IMR-90 (cell line): ENCODE results near the gene THRB. TPM values are rescaled to one million over a fixed set of nuclear protein-coding genes. Genes with fewer than 3 reads are reported as not detected.

Experiments
- ATAC-seq: fragments of 200-7000 bp; cut with Tn5 transposase; 2 replicates; pipeline ENCODE4 v1.9.1; 2020; ENCODE audit warnings: low read depth, mild to moderate bottlenecking, moderate library complexity
- BruUV-seq: library from RNA; stranded (reverse); fragments of 400-500 nt; replicated peaks from 2 replicates; lab custom pipeline; 2021; lab: Mats Ljungman, UMichigan
- CTCF ChIA-PET: fragments of 300-600 bp; formaldehyde crosslinking; extraction: SDS; loops from one replicate; lab custom pipeline; 2021; ENCODE audit warnings: antibody characterized with exemption; lab: Yijun Ruan, JAX
- POLR2A ChIA-PET: fragments of 300-600 bp; sonication (Branson Sonifier 250); formaldehyde crosslinking; loops from one replicate; lab custom pipeline; 2022; ENCODE audit warnings: antibody characterized with exemption; ENCODE audit not compliant: unreplicated experiment; lab: Charles Lee
- DNase-seq: peaks from one replicate; pipeline ENCODE4 v3.0.0; 2013
- H2AFZ ChIP-seq: replicated peaks from 2 replicates; pipeline ENCODE3; 2013; ENCODE audit warnings: low read length, mild to moderate bottlenecking; ENCODE audit not compliant: poor library complexity
- H2AK5ac ChIP-seq: 2 replicates; pipeline ENCODE4 v1.6.1; 2013; ENCODE audit warnings: low read depth, low read length, inconsistent platforms
- H2AK9ac ChIP-seq: replicated peaks from 2 replicates; pipeline ENCODE3; 2013; ENCODE audit warnings: mild to moderate bottlenecking, low read depth, low read length, moderate library complexity; ENCODE audit not compliant: poor library complexity
- H2BK120ac ChIP-seq: 2 replicates; pipeline ENCODE4 v1.6.1; 2013; ENCODE audit warnings: low read depth, low read length, inconsistent platforms
- H2BK15ac ChIP-seq: 3 replicates; pipeline ENCODE4 v1.6.1; 2013; ENCODE audit warnings: low read depth, low read length, inconsistent platforms
- H2BK20ac ChIP-seq: 2 replicates; pipeline ENCODE4 v1.6.1; 2013; ENCODE audit warnings: low read depth, mild to moderate bottlenecking, inconsistent platforms, low read length, moderate library complexity
- H2BK5ac ChIP-seq: 2 replicates; pipeline ENCODE4 v1.6.1; 2013; ENCODE audit warnings: mild to moderate bottlenecking, low read depth, low read length, inconsistent platforms; ENCODE audit not compliant: poor library complexity, severe bottlenecking
- H3K14ac ChIP-seq: replicated peaks from 2 replicates; pipeline ENCODE4 v1.6.1; 2013; ENCODE audit warnings: low read depth, low read length, inconsistent platforms
- H3K18ac ChIP-seq: 2 replicates; pipeline ENCODE4 v1.6.1; 2013; ENCODE audit warnings: low read depth, low read length, control low read depth
- H3K23ac ChIP-seq: 2 replicates; pipeline ENCODE4 v1.6.1; 2013; ENCODE audit warnings: low read depth, low read length, inconsistent platforms
- H3K27ac ChIP-seq: 2 replicates; pipeline ENCODE4 v1.5.1; 2013; ENCODE audit warnings: mild to moderate bottlenecking, control low read depth, low read length; ENCODE audit not compliant: insufficient read depth
- H3K27me3 ChIP-seq: 2 replicates; pipeline ENCODE4 v1.6.1; 2013; ENCODE audit warnings: low read length; ENCODE audit not compliant: control insufficient read depth, insufficient read depth
- H3K36me3 ChIP-seq: 2 replicates; pipeline ENCODE4 v1.6.1; 2013; ENCODE audit warnings: low read length, mixed read lengths; ENCODE audit not compliant: control insufficient read depth, insufficient read depth
- H3K4ac ChIP-seq: 2 replicates; pipeline ENCODE4 v1.6.1; 2013; ENCODE audit warnings: low read depth, low read length, inconsistent platforms
- H3K4me1 ChIP-seq: 2 replicates; pipeline ENCODE4 v1.6.1; 2013; ENCODE audit warnings: low read length, mixed read lengths; ENCODE audit not compliant: control insufficient read depth, insufficient read depth
- H3K4me2 ChIP-seq: 2 replicates; pipeline ENCODE4 v1.6.1; 2013; ENCODE audit warnings: low read depth, mild to moderate bottlenecking, control low read depth, low read length, moderate library complexity
- H3K4me3 ChIP-seq: 2 replicates; pipeline ENCODE4 v1.5.1; 2013; ENCODE audit warnings: low read depth, mild to moderate bottlenecking, control low read depth, low read length, moderate library complexity; ENCODE audit not compliant: insufficient read depth
- H3K56ac ChIP-seq: 2 replicates; pipeline ENCODE4 v1.6.1; 2013; ENCODE audit warnings: low read length, inconsistent platforms; ENCODE audit not compliant: insufficient read depth; ENCODE audit errors: extremely low read depth
- H3K79me1 ChIP-seq, 2 experiments: 2 replicates each; pipeline ENCODE4 v1.6.1; 2013; ENCODE audit warnings: low read length in 2 of 2, inconsistent platforms in 1 of 2, low read depth in 1 of 2
- H3K9ac ChIP-seq: 2 replicates; pipeline ENCODE4 v1.6.1; 2013; ENCODE audit warnings: low read depth, low read length, control low read depth
- H3K9me1 ChIP-seq: 2 replicates; pipeline ENCODE4 v1.6.1; 2013; ENCODE audit warnings: low read length, inconsistent platforms; ENCODE audit not compliant: insufficient read depth
- H3K9me3 ChIP-seq: 2 replicates; pipeline ENCODE4 v1.6.1; 2013; ENCODE audit warnings: low read length; ENCODE audit not compliant: control insufficient read depth, insufficient read depth
- H4K20me1 ChIP-seq: 2 replicates; pipeline ENCODE4 v1.6.1; 2013; ENCODE audit warnings: low read length, inconsistent platforms; ENCODE audit not compliant: insufficient read depth
- H4K5ac ChIP-seq: 2 replicates; pipeline ENCODE4 v1.6.1; 2013; ENCODE audit warnings: mild to moderate bottlenecking, low read depth, low read length, control low read depth
- H4K8ac ChIP-seq, 2 experiments: 2 replicates each; pipeline ENCODE4 v1.6.1; 2013; ENCODE audit warnings: low read depth in 2 of 2, low read length in 2 of 2, control low read depth in 1 of 2, inconsistent platforms in 1 of 2
- H4K91ac ChIP-seq: 2 replicates; pipeline ENCODE4 v1.6.1; 2013; ENCODE audit warnings: low read depth, low read length, inconsistent platforms; ENCODE audit not compliant: insufficient read depth
- FOS ChIP-seq: fragments of 150-350 bp; IDR thresholded peaks from 2 replicates; pipeline ENCODE4 v1.6.1; 2016; ENCODE audit warnings: low read depth, low read length
- MAFK ChIP-seq: IDR thresholded peaks from 2 replicates; pipeline ENCODE4 v1.6.1; 2012; ENCODE audit warnings: low read depth, low read length, improper control_type of control experiment
- MXI1 ChIP-seq: IDR thresholded peaks from 2 replicates; pipeline ENCODE4 v1.6.1; 2012; ENCODE audit warnings: low read depth, mild to moderate bottlenecking, low read length, moderate library complexity, borderline replicate concordance
- NFE2L2 ChIP-seq: fragments of 150-350 bp; IDR thresholded peaks from 2 replicates; pipeline ENCODE4 v1.6.1; 2016; ENCODE audit warnings: low read depth, mild to moderate bottlenecking, low read length
- RAD21 ChIP-seq: IDR thresholded peaks from 2 replicates; pipeline ENCODE4 v1.6.1; 2012; ENCODE audit warnings: low read length, improper control_type of control experiment
- SMC3 ChIP-seq: fragments of 150-350 bp; IDR thresholded peaks from 2 replicates; pipeline ENCODE4 v1.6.1; 2016; ENCODE audit warnings: low read depth, mild to moderate bottlenecking, antibody characterized with exemption, low read length, moderate library complexity
- WGBS, 2 experiments: methylation state at CpG; one replicate each; pipeline versions ENCODE4 v1.1.5 to v1.1.7; 2013; ENCODE audit warnings: missing lambda C conversion rate in 2 of 2; ENCODE audit not compliant: insufficient read length in 1 of 2; ENCODE audit errors: extremely low coverage in 2 of 2; 5-methylcytosine and 5-hydroxymethylcytosine counted together
- dilution Hi-C: fragments of 300-500 bp; cut with HindIII; formaldehyde crosslinking; loops from one replicate; pipeline ENCODE4 v1.14.3; 2018; ENCODE audit warnings: low sequenced_read_pairs; ENCODE audit not compliant: unreplicated experiment
- in situ Hi-C: fragments of 300-500 bp; cut with MboI; formaldehyde crosslinking; loops from 3 replicates; pipeline ENCODE4 v1.14.3; 2019; ENCODE audit warnings: low sequenced_read_pairs, inconsistent platforms, mixed read lengths
- intact Hi-C: fragments of 100-400 bp; cut with micrococcal nuclease; formaldehyde crosslinking; loops from 2 replicates; pipeline ENCODE4 v1.10.0; 2022
- polyA plus RNA-seq, 3 experiments: library from polyadenylated mRNA; depleted of rRNA; stranded (reverse); fragments of >200 nt; gene quantifications; 2 replicates each; pipeline ENCODE4 v1.2.3, GENCODE V29; 2012; ENCODE audit warnings: low replicate concordance in 1 of 3
- total RNA-seq: library from RNA; depleted of rRNA; stranded (reverse); fragments of >200 nt; gene quantifications from 2 replicates; pipeline ENCODE4 v1.2.3, GENCODE V29; 2012
- TF ChIP-seq, protein P1 (sequence below): fragments of 150-350 bp; IDR thresholded peaks from 2 replicates; pipeline ENCODE4 v1.6.1; 2017; ENCODE audit warnings: mild to moderate bottlenecking, antibody characterized with exemption, low read length, low read depth

Gene THRB
- total and polyA plus RNA-seq, 2 of the 4 experiments (the other 2 are of a cell fraction), result under 0.01 TPM; not detected in 1

- no peak for TF ChIP-seq MXI1
- TF ChIP-seq FOS, result no peak
- no peak for TF ChIP-seq NFE2L2
- no peak for TF ChIP-seq SMC3
- TF ChIP-seq, protein P1, sequence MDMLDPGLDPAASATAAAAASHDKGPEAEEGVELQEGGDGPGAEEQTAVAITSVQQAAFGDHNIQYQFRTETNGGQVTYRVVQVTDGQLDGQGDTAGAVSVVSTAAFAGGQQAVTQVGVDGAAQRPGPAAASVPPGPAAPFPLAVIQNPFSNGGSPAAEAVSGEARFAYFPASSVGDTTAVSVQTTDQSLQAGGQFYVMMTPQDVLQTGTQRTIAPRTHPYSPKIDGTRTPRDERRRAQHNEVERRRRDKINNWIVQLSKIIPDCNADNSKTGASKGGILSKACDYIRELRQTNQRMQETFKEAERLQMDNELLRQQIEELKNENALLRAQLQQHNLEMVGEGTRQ, result no peak
- TF ChIP-seq MAFK, result no peak
- no peak for TF ChIP-seq RAD21
- Histone ChIP-seq H3K9ac (no peak overlapping the region), H3K56ac (no peak overlapping the region), H4K91ac (no peak overlapping the region), H3K4me1 (no peaks in the 10 kb centered on the region), H2BK120ac (no peak overlapping the region), H4K20me1 (no peaks in the 10 kb centered on the region), H3K4me2 (no peak overlapping the region), H4K5ac (no peak overlapping the region), H2AK9ac (no peak overlapping the region), H3K36me3 (no peaks in the 10 kb centered on the region), H3K79me1 (no peaks in the 10 kb centered on the region), H2BK15ac (no peak overlapping the region), H2AK5ac (no peak overlapping the region), H2BK5ac (no peak overlapping the region), H3K4me3 (no peak overlapping the region), H3K9me3 (no peaks in the 10 kb centered on the region), H3K14ac (no peak overlapping the region), H2BK20ac (no peak overlapping the region), H3K27me3 (no peaks in the 10 kb centered on the region), H3K27ac (no peak overlapping the region), H4K8ac (no peak overlapping the region), H3K18ac (no peak overlapping the region), H2AFZ (no peak overlapping the region), H3K23ac (no peak overlapping the region), H3K9me1 (no peaks in the 10 kb centered on the region), H3K4ac (no peak overlapping the region)
- intact Hi-C loops (no loop called here), in situ Hi-C loops (no loop called here), dilution Hi-C loops (no loop called here)
- DNase-seq (no peak), ATAC-seq (no peak)
- WGBS, 2 experiments, result 100% methylated on average over 1 of the region's 2 CpGs; no CpG with 5 or more reads in 1 of the 2 experiments
- CTCF ChIA-PET, result no interaction called here
- no TSS peak for BruUV-seq
- POLR2A ChIA-PET, result no interaction called here
These were observed 182.8 kb downstream of the THRB start for GRCh38 chr3:24311881-24312280.
